Heart right ventricle (tissue), 16 donors: ENCODE data around the gene FAM219A. TPM values are rescaled to one million over a fixed set of nuclear protein-coding genes. Genes with fewer than 3 reads are reported as not detected.

Experiments
- ATAC-seq, 8 donors: fragments of 200-7000 bp; cut with Tn5 transposase; one replicate each; pipeline ENCODE4 v1.9.1; 2020; ENCODE audit warnings: mild to moderate bottlenecking in 8 of 8, moderate library complexity in 8 of 8, moderate number of reproducible peaks in 1 of 8
- DNase-seq, 2 donors: peaks; one replicate each; pipeline ENCODE4 v3.0.0-alpha.2; 2020
- H3K27ac ChIP-seq, 10 donors: fragments of 200-600 bp; sonication (generic) in 2 of 10; one replicate each; pipeline versions ENCODE4 v1.5.0 to v1.8.0; 2020 to 2022; ENCODE audit warnings: mild to moderate bottlenecking in 3 of 10
- H3K27me3 ChIP-seq, 7 donors: fragments of 200-600 bp; one replicate each; pipeline ENCODE4 v1.8.0; 2021 to 2022; ENCODE audit warnings: mild to moderate bottlenecking in 2 of 7
- H3K36me3 ChIP-seq, 9 donors: fragments of 200-600 bp; sonication (generic) in 1 of 9; one replicate each; pipeline versions ENCODE4 v1.5.0 to v1.8.0; 2020 to 2022; ENCODE audit warnings: mild to moderate bottlenecking in 2 of 9
- H3K4me1 ChIP-seq, 9 donors: fragments of 200-600 bp; sonication (generic) in 1 of 9; one replicate each; pipeline versions ENCODE4 v1.5.0 to v1.8.0; 2020 to 2022; ENCODE audit warnings: mild to moderate bottlenecking in 4 of 9
- H3K4me3 ChIP-seq, 10 donors: fragments of 200-600 bp; sonication (generic) in 2 of 10; one replicate each; pipeline versions ENCODE4 v1.5.0 to v1.8.0; 2020 to 2022; ENCODE audit warnings: mild to moderate bottlenecking in 7 of 10, moderate library complexity in 2 of 10
- H3K9me3 ChIP-seq, 11 donors: fragments of 200-600 bp in 10 of 11; sonication (generic) in 2 of 11; one replicate each; pipeline versions ENCODE4 v1.5.0 to v1.8.0; 2013 to 2022; ENCODE audit warnings: mild to moderate bottlenecking in 2 of 11, control low read depth in 1 of 11, moderate library complexity in 1 of 11
- CTCF ChIP-seq, 9 donors: fragments of 200-600 bp; sonication (generic) in 2 of 9; IDR thresholded peaks; one replicate each; pipeline versions ENCODE4 v1.5.0 to v1.8.0; 2021 to 2022; ENCODE audit warnings: antibody characterized with exemption in 9 of 9, mild to moderate bottlenecking in 5 of 9, moderate library complexity in 1 of 9
- WGBS, 2 donors: extraction: QIAGEN DNeasy Blood & Tissue Kit; methylation state at CpG; one replicate each; pipeline ENCODE4 v1.1.7; 2013; ENCODE audit warnings: inconsistent platforms in 1 of 2; 5-methylcytosine and 5-hydroxymethylcytosine counted together
- intact Hi-C, 10 donors: fragments of 100-400 bp; cut with DNase I; formaldehyde crosslinking; loops; one replicate each; pipeline versions ENCODE4 v1.11.1 to v1.14.2; 2022
- polyA plus RNA-seq, 2 donors: library from polyadenylated mRNA; stranded (reverse); fragments of 200-250 nt; gene quantifications; one replicate each; pipeline ENCODE4 v1.2.3, GENCODE V29; 2013
- total RNA-seq, 10 donors: library from RNA; stranded (reverse); fragmentation: NEBNext Ultra II Directional in 3 of 10; extraction: Animal tissue kit (Norgen Biotek cat#: 25700) in 3 of 10; gene quantifications; one replicate each; pipeline versions ENCODE4 v1.2.1 to v1.2.4, GENCODE V29; 2021 to 2023
- donor health status: Arrhythmogenic right ventricular cardiomyopathy.
- donor health status: ischemic (EF 13 %, LVEDD 7.1; RV severe dilation, severe dysfunction).
- donor health status: healthy with polysubstance abuse.
- donor health status: DM: no; HTN: yes; CAD: no.
- donor health status: DM: no; HTN: no; CAD: no.
- donor health status: ischemic (EF 25% LVEDD 6.9; RV normal size, moderate dysfunction).
- donor health status: ischemic (EF 25% LVEDD 5.7; RV mildly dilated, moderate dysfunction).
- donor health status: healthy.
- donor health status: DM: yes; HTN: yes; CAD: no.
- donor health status: Ischemic cardiomyopathy.
- donor health status: ischemic (EF 35%, LVEDD 5.7; RV mildly dilated, moderate dysfunction).
- donor health status: nonischemic (EF 11% LVEDD 7.7; RV severe dilation, severe dysfunction).
- donor health status: DM: yes; HTN: yes; CAD: no.
- donor health status: PGD.
- donor health status: ischemic (EF 29% LVEDD 5.4; RV normal size, mild dysfunction).
- donor health status: nonischemic (EF 23%, LVEDD 6.1; RV moderate dilation, normal function).

Gene FAM219A
- total and polyA plus RNA-seq, 12 donors: 15.1 to 38.6 (median 25.9) TPM

GRCh38 chr9:34399729-34400128 is 58.6 kb downstream of the FAM219A start:
- H3K27me3 ChIP-seq: no peaks in the 10 kb centered on the region

GRCh38 chr9:34398875-34399274 is 59.5 kb downstream of the FAM219A start:
- H3K4me3 ChIP-seq: no peak overlapping the region
- no peak for DNase-seq
- no peak for ATAC-seq
- intact Hi-C loops: no loop called here
- no peaks in the 10 kb centered on the region for H3K9me3 ChIP-seq
- no peaks in the 10 kb centered on the region for H3K27me3 ChIP-seq
- H3K27ac ChIP-seq: no peak overlapping the region
- peaks cover 0 to 8% (median 0%) of the 10 kb centered on the region in 9 donors for H3K4me1 ChIP-seq
- H3K36me3 ChIP-seq: peaks cover 0 to 77% (median 42%) of the 10 kb centered on the region in 9 donors
- 92 to 97% methylated on average over 1 of the region's 1 CpG for WGBS, 2 donors
- TF ChIP-seq CTCF (IDR thresholded peaks at IDR 0.05): no peak

More at GRCh38 chr9:34399729-34400128, 58.6 kb downstream of the FAM219A start:
- Histone ChIP-seq H3K9me3 (no peaks in the 10 kb centered on the region), H3K4me1 (peaks cover 0 to 8% (median 0%) of the 10 kb centered on the region in 9 donors), H3K27ac (no peak overlapping the region), H3K4me3 (no peak overlapping the region), H3K36me3 (peaks cover 0 to 86% (median 45%) of the 10 kb centered on the region in 9 donors)
- ATAC-seq: no peak
- DNase-seq: no peak
- TF ChIP-seq CTCF (IDR thresholded peaks at IDR 0.05): no peak
- intact Hi-C loops: loop anchor here in 8 of 10 donors (5.0 to 10.0 kb wide), 8 partner anchors 95 to 205 kb away; no protein-coding TSS in a partner anchor
- WGBS, 2 donors: 91 to 93% methylated on average over 4 of the region's 4 CpGs

- no peak for TF ChIP-seq CTCF (IDR thresholded peaks at IDR 0.05)
- ATAC-seq: no peak
- Histone ChIP-seq H3K4me1 (peaks cover 0 to 12% (median 0%) of the 10 kb centered on the region in 9 donors), H3K27ac (no peak overlapping the region), H3K27me3 (no peaks in the 10 kb centered on the region), H3K4me3 (no peak overlapping the region), H3K36me3 (peaks cover 0 to 54% (median 22%) of the 10 kb centered on the region in 9 donors), H3K9me3 (no peaks in the 10 kb centered on the region)
- intact Hi-C loops: no loop called here
- 78 to 81% methylated on average over 7 of the region's 7 CpGs for WGBS, 2 donors
- no peak for DNase-seq
Observed at GRCh38 chr9:34396276-34397214, 61.8 kb downstream of the FAM219A start.

GRCh38 chr9:34392511-34392910 is 65.9 kb downstream of the FAM219A start:
- WGBS, 2 donors: 29 to 36% methylated on average over 1 of the region's 1 CpG
- Histone ChIP-seq H3K4me1 (peaks cover 0 to 12% (median 0%) of the 10 kb centered on the region in 9 donors), H3K36me3 (peaks cover 0 to 14% (median 0%) of the 10 kb centered on the region in 9 donors), H3K9me3 (no peaks in the 10 kb centered on the region), H3K27me3 (peaks cover 0 to 4% (median 0%) of the 10 kb centered on the region in 7 donors), H3K27ac (peak overlapping the region in 2 of 10 donors; percentile 2 to 8), H3K4me3 (no peak overlapping the region)
- DNase-seq (no peak), ATAC-seq (peak in 6 of 8 donors; percentile 46 to 89 (median 64))
- TF ChIP-seq CTCF (IDR thresholded peaks at IDR 0.05): no peak
- intact Hi-C loops: no loop called here
